Measurements from ENCODE around the gene CHCHD3. TPM values are rescaled to one million over a fixed set of nuclear protein-coding genes. Genes with fewer than 3 reads are reported as not detected.
"Not testable (repeated sequence)": the region's sequence is repeated elsewhere in the genome, so short reads cannot be mapped to it uniquely, and the experiment has no call there.

CHCHD3 gene
- total RNA-seq, 1 donor from 2014 or later = 60.1 TPM

DNA sequence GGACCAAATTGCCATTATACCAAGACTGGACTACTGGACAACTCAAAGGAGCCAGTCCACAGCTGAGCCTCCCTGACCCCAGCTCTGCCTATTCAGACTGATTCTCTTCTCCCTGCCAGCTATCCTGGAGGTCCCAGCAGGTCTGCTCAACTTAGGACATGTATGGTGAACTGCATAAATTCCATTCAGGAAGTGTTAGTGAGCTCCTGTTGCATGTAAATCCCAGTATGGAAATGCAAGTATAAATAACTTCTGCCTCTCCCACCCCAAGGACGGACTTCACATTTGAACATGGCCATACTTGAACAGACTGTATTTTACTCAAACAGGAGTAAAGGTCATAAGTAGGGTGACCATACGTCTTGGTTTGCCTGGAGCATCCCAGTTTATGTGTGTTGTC lies 128.4 kb downstream of the CHCHD3 start:
- DNase-seq (ENCODE audit: low read depth in 2 of 2) = no peak

DNA sequence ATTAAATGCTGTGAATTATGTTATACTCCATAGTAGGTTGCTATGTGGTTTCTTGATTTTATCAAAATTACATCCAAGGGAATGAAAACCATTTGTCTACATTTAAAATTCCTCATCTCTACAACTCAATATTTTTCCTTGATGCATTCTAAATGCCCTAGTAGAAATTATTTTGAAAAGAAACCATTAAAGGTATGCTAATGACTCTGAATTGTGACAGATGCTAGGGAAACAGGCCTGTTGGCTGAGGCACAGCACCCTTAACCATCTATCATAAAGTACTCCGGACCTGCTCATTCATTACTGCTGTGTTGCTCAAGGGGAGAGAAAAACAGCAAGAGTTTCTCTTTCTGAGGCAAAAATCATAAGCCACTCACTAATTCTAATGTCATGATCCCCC lies 131.2 kb downstream of the CHCHD3 start:
- no peak for DNase-seq (ENCODE audit: low read depth in 2 of 2)

DNA sequence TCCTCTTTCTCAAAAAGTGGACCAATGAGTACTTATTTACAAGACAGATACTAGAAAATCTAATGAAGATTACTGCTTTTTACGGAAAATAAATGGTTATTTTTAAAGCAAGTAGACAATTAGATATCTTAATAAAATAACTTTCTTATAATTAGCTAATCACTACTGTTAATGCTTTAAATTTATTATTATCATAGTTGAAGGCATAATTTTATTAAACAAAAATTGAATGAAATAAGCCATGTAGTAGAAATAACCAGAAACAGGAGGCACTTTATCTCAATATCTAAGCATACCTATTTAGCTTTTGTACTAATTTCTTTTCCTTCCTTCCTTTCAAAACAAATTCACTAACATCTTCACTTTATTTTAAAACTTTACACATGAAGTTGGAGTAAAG lies 134.9 kb downstream of the CHCHD3 start:
- DNase-seq (ENCODE audit: low read depth in 2 of 2) = no peak

DNA sequence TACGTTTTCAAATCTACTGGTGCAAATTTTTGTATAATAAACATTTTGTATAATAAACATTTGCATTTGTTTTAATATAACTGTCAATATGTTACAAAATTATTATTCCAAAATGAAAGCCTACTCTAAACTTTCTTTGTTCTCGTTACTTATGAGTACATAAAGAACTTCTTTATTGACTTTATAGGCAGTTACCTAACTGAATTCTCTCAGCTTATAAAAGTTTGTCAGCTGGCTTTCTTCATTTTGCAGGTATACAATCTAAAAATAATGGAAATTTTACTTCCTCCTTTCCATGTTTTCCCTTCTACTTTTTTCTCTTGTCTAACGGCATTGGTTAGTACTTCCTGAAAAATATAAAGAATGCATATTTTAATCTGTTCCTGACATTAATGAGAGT lies 137.1 kb downstream of the CHCHD3 start:
- DNase-seq (ENCODE audit: low read depth in 2 of 2) = no peak

DNA sequence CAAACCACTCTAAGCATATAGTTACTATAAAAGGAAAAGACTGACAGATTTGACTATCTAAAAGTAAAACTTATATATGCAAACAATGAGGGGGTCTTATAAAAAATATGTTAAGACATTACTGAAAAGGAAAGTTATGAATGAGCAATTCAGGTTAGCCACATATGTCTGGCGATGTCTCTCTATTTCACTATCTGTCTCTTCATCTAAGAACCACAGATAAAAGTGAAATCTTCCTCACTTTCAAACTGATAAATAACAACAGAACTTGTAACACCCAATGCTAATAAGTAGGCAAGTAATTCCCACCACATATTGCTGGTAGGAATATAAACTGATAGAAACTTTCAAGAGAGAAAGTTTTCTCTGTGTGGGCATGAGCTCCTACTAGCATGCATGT lies 138.2 kb downstream of the CHCHD3 start:
- DNase-seq (ENCODE audit: low read depth in 2 of 2) = no peak

DNA sequence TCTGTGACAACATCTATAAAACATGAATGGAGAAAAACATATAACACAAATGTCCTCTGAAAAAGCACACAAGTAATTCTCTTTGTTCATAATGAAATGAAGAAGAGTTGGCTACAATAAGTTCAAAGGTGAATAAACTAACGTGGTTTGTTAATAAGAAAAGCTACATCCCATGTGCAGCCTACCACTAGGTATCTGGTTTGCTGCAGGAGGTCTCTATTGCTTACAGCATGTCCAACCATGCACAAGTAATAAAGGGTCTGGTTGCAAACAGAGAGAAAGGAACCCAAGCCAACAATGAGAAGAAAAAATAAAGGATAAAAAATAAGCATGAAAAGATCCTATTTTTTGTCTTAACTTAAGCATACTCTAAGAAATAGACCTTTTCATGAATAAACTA lies 139.2 kb downstream of the CHCHD3 start:
- no peak for DNase-seq (ENCODE audit: low read depth in 2 of 2)

DNA sequence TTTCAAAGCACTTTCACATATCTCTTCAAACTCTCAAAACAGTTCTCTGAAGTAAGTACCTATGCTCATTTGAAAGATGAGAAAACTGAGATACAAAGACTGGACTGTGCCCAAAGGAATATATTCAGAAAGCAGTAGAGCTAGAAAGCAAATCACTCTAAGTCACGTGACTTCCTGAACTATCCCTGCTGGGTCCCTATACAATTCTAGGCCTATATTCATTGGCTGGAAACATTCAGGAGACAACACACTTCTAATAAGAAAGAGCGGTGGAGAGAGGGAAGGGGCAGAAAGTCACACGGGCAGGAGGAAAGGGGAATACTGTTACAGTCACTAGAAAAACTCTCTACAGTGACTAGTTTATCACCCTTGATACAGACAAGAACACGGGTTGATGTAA lies 140.0 kb downstream of the CHCHD3 start:
- no peak for DNase-seq (ENCODE audit: low read depth in 2 of 2)

DNA sequence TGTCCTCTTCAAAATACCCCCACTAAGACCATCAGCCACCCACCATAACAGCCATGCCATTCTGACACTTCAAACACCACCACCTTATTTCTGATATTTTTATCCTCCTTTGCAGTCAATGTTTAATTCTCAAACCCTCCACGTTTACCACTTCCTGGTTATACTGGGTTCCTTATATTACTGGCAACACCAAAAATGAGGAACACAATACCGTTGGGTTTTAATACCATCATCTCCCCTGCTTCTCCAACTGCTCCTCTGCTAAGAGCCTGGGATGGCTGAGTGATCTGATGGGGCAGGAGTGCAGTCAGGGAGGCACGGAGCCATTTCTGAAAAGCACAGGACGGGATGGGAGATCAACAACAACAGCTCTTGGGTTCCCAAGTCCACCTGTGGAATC lies 140.5 kb downstream of the CHCHD3 start:
- DNase-seq (ENCODE audit: low read depth in 2 of 2) = no peak

DNA sequence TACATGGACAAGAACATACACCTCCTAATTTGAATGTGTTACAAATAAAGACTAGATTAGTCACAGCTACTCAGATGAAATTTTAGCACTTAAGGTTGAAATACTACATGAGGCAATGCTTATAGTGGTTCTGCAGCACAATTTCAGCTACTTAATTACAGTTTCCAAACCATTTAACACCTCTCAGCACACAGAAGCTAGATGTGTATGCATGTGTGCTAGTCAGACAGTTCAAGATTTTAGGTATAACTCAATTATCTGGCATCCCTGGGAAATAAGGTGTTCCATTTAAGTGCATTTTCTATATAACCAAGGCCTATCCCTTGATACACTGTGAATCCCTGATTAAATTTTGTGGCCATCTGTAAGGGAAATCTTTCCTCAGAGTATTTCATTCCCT lies 141.8 kb downstream of the CHCHD3 start:
- DNase-seq (ENCODE audit: low read depth in 2 of 2) = no peak

DNA sequence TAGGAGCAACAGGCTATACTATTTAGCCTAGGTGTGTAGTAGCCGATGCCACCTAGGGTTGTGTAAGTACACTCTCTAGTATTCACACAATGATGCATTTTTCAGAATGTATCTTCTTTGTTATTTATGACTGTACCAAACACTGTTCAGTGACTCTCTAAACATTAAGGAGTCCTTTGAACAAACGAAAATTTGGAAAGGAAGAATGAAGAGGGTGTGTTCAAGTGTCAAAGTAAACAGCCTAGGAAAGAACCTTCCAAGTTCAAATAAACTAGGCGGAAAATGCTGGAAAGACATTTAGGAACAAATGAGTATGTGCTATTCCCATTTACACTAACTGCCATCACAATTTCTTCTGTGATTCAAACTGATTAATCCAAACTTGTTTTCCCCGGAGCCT lies 142.4 kb downstream of the CHCHD3 start:
- no peak for DNase-seq (ENCODE audit: low read depth in 2 of 2)

DNA sequence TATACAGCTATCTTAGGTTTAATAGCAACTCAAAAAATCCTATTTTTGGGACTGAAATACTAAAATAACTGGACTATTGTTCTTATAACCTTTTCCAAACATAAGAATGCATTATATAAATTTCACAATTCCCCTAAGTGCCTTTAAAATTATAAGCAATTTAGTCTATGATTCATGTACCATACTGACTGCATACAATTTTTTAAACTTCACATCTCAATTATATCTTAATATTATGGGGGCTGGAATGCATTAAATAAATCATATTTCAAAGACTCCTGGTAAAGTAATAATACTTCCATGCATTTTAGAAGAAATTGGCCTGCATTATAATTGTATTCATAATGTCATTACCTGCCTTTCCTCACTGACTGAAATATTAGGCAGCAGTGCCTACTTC lies 144.6 kb downstream of the CHCHD3 start:
- DNase-seq (ENCODE audit: low read depth in 2 of 2) = no peak

DNA sequence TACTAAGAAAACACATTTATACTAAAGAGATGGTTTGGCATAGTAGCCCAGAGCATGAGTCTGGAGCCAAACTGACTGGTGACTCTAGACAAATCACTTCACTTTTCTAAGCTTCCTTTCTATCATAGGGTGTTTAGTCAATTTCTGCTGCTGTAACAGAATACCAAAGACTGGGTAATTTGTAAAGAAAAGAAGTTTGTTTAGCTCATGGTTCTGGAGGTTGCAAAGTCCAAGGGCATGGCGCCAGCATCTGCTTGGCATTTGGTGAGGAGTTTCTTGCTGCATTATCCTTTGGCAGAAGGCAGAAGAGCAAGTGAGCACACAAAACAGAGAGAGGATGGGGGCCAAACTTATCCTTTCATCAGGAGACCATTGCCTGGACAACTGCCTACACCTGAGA lies 146.3 kb downstream of the CHCHD3 start:
- DNase-seq (ENCODE audit: low read depth in 2 of 2) = no peak

DNA sequence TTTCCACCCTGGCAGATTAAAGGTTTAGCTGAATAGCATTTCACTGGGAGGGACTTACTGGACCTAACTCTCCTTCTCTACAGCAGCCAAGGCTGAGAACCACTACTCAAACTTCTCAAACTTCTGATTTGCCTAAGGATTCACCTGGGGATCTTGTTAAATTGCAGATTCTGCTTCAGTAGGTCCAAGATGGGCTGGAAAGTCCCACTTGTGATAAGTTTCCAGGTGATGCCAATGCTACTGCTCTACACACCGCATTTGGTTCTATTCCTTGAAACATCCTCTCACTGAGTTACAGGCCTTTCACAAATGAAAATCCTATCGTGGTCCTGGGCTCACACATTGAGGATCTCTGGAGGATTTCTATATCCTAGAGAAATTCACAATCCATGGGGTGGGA lies 147.9 kb downstream of the CHCHD3 start:
- no peak for DNase-seq (ENCODE audit: low read depth in 2 of 2)

DNA sequence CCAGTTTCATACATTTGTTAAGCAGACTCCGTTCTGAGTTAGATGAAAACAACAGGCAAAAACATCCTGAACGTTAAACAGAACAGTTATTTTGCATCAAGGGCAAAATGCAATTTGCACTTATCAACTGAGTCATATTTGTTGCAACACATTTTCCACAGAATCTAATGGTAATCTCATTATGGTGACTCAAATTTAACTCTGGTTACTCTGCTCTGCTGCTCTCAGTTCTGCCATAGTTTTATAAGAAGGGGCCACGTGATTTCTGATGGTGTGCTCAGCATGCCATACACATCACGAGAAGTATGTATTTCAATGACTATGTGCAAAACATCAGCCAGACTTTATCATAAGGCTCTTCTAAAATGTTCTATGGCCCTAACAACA lies 148.8 kb downstream of the CHCHD3 start:
- DNase-seq (ENCODE audit: low read depth in 2 of 2) = no peak

DNA sequence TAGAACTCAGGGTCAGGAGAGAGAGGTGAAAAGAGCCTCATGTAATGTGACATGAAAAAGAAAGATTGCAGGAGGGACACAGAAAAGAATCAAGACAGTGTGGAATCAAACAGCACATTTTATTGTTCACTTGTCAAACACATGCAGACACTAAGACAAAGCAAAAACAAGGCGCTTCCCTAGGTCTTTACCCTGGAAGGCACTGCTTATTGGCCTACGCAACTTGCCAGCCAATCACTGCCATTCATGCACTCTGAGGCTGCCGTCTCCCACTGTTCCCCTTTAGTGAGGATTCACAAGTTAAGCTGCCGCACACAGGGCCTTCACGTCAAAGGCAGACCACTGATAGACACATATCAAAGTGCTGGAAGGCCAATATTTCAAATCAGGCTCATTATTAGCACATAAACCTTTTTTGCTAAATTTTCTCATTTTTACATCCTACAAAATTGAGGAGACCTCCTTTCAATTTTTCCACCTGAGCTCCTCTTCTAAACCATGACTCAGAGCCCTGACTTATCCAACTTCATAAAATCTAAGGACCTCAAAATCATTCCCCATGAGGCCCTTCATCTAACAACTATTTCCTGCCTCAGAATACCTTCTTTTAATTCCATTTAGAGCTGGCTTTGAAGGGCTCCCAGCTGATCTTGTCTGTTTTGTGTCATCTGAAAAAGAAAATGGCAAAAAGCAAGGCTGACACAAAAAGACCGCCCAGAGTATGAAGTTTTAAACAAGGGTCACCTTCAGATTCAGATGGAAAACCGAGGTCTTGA lies 149.4 kb downstream of the CHCHD3 start:
- no peak for DNase-seq (ENCODE audit: low read depth in 2 of 2)

DNA sequence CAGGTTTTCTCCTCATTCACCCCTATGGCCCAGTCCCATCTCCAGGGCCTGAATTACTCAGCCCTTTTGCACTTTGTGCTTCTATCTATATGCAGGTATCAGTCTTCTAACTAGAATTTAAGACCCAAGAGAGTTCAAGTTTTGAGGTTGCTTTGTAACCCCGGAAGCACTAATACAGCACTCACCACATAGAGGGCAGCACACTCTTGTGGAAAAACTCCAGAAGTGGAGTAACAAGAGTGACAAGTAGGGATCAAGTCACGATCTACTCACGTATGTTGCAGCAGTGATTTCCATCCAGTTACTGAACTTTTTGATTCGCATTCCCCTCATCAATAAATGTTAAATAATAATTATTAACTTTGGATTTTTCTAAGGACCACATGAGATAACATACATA lies 151.0 kb downstream of the CHCHD3 start:
- DNase-seq (ENCODE audit: low read depth in 2 of 2) = peak; percentile 4 to 43

DNA sequence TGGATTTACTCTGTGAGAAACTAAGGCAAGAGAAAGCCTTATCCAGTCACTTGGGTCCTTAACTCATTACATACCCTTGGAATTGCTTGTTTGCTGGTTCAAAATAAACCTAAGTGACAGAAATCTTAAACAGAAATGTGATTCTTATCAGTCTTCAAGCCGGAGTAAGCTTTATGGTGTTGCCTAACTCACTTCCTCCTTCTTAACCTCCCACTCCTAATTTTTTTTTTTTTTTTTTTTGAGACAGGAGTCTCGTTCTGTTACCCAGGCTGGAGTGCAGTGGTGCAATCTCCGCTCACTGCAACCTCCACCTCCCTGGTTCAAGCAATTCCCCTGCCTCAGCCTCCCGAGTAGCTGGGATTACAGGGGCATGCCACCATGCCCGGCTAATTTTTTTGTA lies 151.9 kb downstream of the CHCHD3 start:
- not testable (repeated sequence) for DNase-seq (ENCODE audit: low read depth in 2 of 2)

DNA sequence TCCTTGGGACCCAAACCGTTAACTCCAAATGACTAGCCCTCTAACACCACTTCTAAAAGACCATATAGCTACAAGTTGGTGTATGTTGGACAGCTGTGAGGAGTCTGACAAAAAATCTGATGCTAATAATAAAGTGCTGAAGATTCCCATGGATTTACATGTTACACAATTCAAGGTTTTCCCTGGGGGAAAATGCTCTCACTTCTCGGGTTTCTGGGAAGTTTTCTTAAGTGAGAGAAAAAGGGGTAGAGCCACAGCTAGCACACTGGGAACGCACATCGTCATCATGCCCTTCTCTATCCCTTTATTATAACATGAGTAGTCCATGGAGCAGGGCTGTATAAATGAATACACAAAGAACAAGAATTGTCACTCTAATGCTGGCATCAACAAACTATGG lies 162.1 kb downstream of the CHCHD3 start:
- no peak for DNase-seq (ENCODE audit: low read depth in 2 of 2)

DNA sequence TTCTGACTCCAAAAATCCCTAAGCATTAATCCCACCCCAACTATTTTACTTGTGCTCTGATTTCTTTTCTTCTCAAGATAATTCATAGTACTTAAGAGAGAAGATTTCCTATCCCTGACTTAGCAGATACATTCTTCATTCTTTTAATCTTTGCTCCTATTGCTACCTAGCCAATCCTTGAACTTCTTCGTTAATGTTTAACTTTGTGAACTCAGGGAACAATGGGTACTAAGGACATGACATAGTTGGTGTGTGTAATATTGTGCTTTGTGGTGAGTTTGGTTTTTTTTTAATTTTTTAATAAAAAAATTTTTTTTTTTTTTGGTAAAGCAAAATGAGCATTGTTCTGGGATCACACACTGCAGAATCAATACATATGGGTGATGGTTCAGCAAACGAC lies 166.2 kb downstream of the CHCHD3 start:
- DNase-seq (ENCODE audit: low read depth in 2 of 2) = no peak

DNA sequence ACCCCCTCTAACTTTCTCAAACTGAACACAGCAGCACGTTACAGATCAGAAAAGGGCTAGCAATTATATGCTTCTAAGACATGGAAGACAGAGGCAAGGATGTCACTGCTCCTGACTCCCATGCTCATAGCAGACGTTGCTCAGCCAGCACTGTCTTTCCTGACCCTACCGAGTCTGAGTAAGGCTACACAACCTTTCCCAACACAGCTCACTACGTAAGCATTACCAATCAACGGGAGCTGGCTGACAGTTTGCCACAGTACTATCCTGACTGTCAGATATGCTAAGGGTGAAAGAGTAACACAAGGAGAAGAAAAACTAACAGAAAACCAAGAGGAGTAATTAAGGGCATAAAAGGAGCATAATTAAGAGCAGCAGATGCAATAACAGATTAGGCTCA lies 171.2 kb downstream of the CHCHD3 start:
- no peak for DNase-seq (ENCODE audit: low read depth in 2 of 2)

DNA sequence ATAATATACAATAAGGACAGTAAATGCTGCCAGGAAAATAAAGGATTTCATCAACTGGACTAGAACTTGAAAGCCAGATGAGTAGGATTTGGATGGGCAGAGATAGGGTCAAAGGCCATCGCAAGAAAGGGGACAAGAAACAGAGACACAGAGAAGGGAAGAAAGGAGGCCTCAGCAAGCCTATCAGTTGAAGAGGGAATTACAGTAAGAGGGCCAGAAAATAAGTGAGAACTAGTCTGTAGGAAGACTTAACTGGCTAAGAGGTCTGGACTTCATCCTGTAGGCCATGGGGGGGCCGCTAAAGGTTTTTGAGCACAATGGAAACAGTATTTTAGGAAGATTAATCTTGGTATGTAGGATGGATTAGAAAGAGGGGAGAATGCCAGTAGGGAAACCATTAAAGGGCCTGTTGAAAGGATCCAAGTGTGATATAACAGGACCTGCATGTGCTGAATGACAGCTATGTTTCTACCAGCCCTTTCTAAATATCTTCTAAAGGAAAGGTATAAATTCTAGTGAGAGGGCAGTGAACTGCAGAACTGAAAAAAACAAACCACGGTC lies 174.4 kb downstream of the CHCHD3 start:
- no peak for DNase-seq (ENCODE audit: low read depth in 2 of 2)

DNA sequence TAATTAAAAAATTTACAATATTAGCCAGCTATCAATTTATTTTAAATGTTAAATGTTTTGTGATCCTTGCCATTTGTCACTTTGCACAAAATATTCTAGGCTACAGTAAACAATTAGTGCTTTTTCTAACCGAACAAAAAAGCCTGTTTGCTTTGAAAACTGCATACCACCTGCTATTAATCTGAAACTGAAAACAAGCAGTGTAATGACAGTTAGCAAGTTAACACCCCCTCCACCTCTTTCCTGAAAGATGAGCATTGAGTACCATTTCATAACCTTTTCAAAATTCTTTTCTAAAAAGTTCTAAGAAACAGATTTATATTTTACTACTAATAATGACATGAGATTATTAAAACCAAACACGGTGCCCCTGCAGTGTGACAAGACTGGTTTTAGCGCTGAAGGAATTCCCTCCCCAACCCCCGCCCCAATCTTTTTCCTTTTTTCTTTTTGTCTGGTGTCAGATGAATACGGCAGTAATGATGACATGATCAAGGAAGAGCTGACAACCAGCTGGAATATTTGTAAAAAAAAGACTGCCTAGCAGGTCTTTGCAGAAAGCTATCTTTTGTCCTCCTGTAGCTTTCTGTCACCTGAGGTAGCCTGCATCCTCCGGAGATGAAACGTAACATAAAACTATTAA lies 175.6 kb downstream of the CHCHD3 start:
- no peak for DNase-seq (ENCODE audit: low read depth in 2 of 2)

DNA sequence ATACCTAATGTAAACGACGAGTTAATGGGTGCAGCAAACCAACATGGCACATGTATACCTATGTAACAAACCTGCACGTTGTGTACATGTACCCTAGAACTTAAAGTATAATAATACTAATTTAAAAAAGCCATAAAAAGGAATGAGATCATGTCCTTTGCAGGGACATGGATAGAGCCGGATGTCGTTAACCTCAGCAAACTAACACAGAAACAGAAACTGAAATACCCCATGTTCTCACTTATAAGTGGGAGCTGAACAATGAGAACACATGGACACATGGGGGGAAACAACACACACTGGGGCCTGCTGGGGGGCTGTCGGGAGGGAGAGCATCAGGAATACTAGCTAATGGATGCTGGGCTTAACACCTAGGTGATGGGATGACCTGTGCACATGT lies 176.8 kb downstream of the CHCHD3 start:
- DNase-seq (ENCODE audit: low read depth in 2 of 2) = not testable (repeated sequence)
